Endothelial cell of umbilical vein (primary cell): ENCODE data around the gene GFPT2. TPM values are rescaled to one million over a fixed set of nuclear protein-coding genes. Genes with fewer than 3 reads are reported as not detected.

Experiments used
- BruUV-seq: library from RNA; stranded (reverse); fragments of 400-500 nt; replicated peaks from 2 replicates; lab custom pipeline; 2021; lab: Mats Ljungman, UMichigan
- CTCF ChIA-PET: fragments of 300-600, 350-600 bp; sonication (Branson Sonifier 250); formaldehyde crosslinking; loops from one replicate; lab custom pipeline; 2021; ENCODE audit warnings: antibody characterized with exemption, inconsistent platforms; lab: Charles Lee
- POLR2A ChIA-PET: fragments of 300-600, 350-600 bp; sonication (Branson Sonifier 250); formaldehyde crosslinking; loops from one replicate; lab custom pipeline; 2021; ENCODE audit warnings: antibody characterized with exemption, inconsistent platforms; lab: Charles Lee
- DNase-seq: peaks from one replicate; pipeline ENCODE4 v3.0.0-alpha.2; 2011; ENCODE audit warnings: low read depth, low spot score
- FAIRE-seq: peaks from 2 replicates; lab custom pipeline; 2011; peaks lifted over from hg19 to GRCh38; lab: Jason Lieb, UNC
- H2AFZ ChIP-seq: 2 replicates; pipeline ENCODE4 v1.6.0; 2012; ENCODE audit warnings: low read depth, low read length, control low read depth, inconsistent platforms
- H3K27ac ChIP-seq: 2 replicates; pipeline ENCODE4 v1.5.1; 2011; ENCODE audit warnings: low read depth, mild to moderate bottlenecking, control low read depth, low read length, moderate library complexity; ENCODE audit not compliant: insufficient read depth
- H3K27me3 ChIP-seq, 2 experiments: 2 replicates each; pipeline versions ENCODE4 v1.6.0 to v1.6.1; 2011; ENCODE audit warnings: low read length in 2 of 2, mixed read lengths in 1 of 2; ENCODE audit not compliant: control insufficient read depth in 2 of 2, insufficient read depth in 2 of 2
- H3K36me3 ChIP-seq, 2 experiments: 2 replicates in 1 of 2; 3 replicates in 1 of 2; pipeline ENCODE4 v1.5.1; 2011; ENCODE audit warnings: low read length in 2 of 2, mild to moderate bottlenecking in 1 of 2, moderate library complexity in 1 of 2; ENCODE audit not compliant: control insufficient read depth in 2 of 2, insufficient read depth in 2 of 2; ENCODE audit errors: extremely low read depth in 1 of 2
- H3K4me1 ChIP-seq: 3 replicates; pipeline ENCODE4 v1.5.1; 2011; ENCODE audit warnings: mild to moderate bottlenecking, low read length; ENCODE audit not compliant: control insufficient read depth, insufficient read depth; ENCODE audit errors: extremely low read depth
- H3K4me2 ChIP-seq: 2 replicates; pipeline ENCODE4 v1.6.1; 2011; ENCODE audit warnings: low read length, control low read depth, mixed read lengths; ENCODE audit not compliant: insufficient read depth
- H3K4me3 ChIP-seq, 3 experiments: fragments of 200-600 bp in 1 of 3; sonication (generic), shearing (Covaris generic) in 1 of 3; replicated peaks in 1 of 3; 2 replicates each; pipeline ENCODE4 v1.5.1; 2011 to 2016; ENCODE audit warnings: control low read depth in 3 of 3, low read length in 3 of 3, mild to moderate bottlenecking in 2 of 3, inconsistent platforms in 1 of 3, low read depth in 1 of 3, moderate library complexity in 1 of 3; ENCODE audit not compliant: insufficient read depth in 1 of 3
- H3K79me2 ChIP-seq: 2 replicates; pipeline ENCODE4 v1.6.0; 2012; ENCODE audit warnings: low read length, inconsistent platforms; ENCODE audit not compliant: control insufficient read depth, insufficient read depth
- H3K9ac ChIP-seq: replicated peaks from 2 replicates; pipeline ENCODE3; 2011; ENCODE audit warnings: low read length, control low read depth; ENCODE audit not compliant: insufficient read depth; ENCODE audit errors: extremely low read depth
- H3K9me1 ChIP-seq: replicated peaks from 3 replicates; pipeline ENCODE4 v1.6.0; 2011; ENCODE audit warnings: mild to moderate bottlenecking, low read length; ENCODE audit not compliant: control insufficient read depth, insufficient read depth; ENCODE audit errors: extremely low read depth
- H3K9me3 ChIP-seq: replicated peaks from 2 replicates; pipeline ENCODE4 v1.5.1; 2012; ENCODE audit warnings: low read length, inconsistent platforms; ENCODE audit not compliant: control insufficient read depth, insufficient read depth
- H4K20me1 ChIP-seq: replicated peaks from 2 replicates; pipeline ENCODE3; 2011; ENCODE audit warnings: mild to moderate bottlenecking, low read length; ENCODE audit not compliant: control insufficient read depth, insufficient read depth; ENCODE audit errors: extremely low read depth
- EZH2 ChIP-seq: IDR thresholded peaks from 2 replicates; pipeline ENCODE4 v1.6.1; 2012; ENCODE audit warnings: borderline replicate concordance, low read depth, mild to moderate bottlenecking, moderate library complexity, low read length, inconsistent platforms; ENCODE audit not compliant: severe bottlenecking
- FOS ChIP-seq: IDR thresholded peaks from 2 replicates; pipeline ENCODE4 v1.6.1; 2011; ENCODE audit warnings: mild to moderate bottlenecking, low read length, moderate library complexity, borderline replicate concordance; ENCODE audit not compliant: insufficient read depth
- GATA2 ChIP-seq: IDR thresholded peaks from 2 replicates; pipeline ENCODE4 v1.7.0; 2011; ENCODE audit warnings: low read depth, mild to moderate bottlenecking, moderate library complexity, mixed read lengths, low read length; ENCODE audit not compliant: insufficient read length, insufficient read depth
- JUN ChIP-seq: IDR thresholded peaks from 2 replicates; pipeline ENCODE4 v1.6.1; 2011; ENCODE audit warnings: borderline replicate concordance, low read depth; ENCODE audit not compliant: insufficient read length, insufficient read depth
- MYC ChIP-seq: IDR thresholded peaks from one replicate; pipeline ENCODE4 v1.6.1; 2011; ENCODE audit warnings: mild to moderate bottlenecking, low read depth, low read length
- POLR2A ChIP-seq: IDR thresholded peaks from 2 replicates; pipeline ENCODE4 v1.6.1; 2012; ENCODE audit warnings: low read depth, mild to moderate bottlenecking, control low read depth, low read length
- dilution Hi-C: fragments of 300-500 bp; cut with MboI; formaldehyde crosslinking; loops from one replicate; pipeline ENCODE4 v1.15.0; 2019; ENCODE audit warnings: low sequenced_read_pairs; ENCODE audit not compliant: extremely low pct_ligation_motif_present
- intact Hi-C: fragments of 100-400 bp; cut with micrococcal nuclease; formaldehyde crosslinking; loops from one replicate; pipeline ENCODE4 v1.10.0; 2022
- polyA plus RNA-seq, 4 experiments: library from polyadenylated mRNA; depleted of rRNA in 3 of 4; stranded (reverse) in 3 of 4; unstranded in 1 of 4; fragments of >200 nt; gene quantifications; 2 replicates each; pipeline versions ENCODE4 v1.2.1 to v1.2.3, GENCODE V29; 2011 to 2012; ENCODE audit warnings: missing spikeins in 1 of 4
- total RNA-seq: library from RNA; stranded (reverse); gene quantifications from 2 replicates; pipeline ENCODE4 v1.2.3, GENCODE V29; 2021
- TF ChIP-seq, protein P1 (sequence below), 2 donors: IDR thresholded peaks; 1 replicate in 1 of 2; 2 replicates in 1 of 2; pipeline ENCODE4 v1.5.1; 2011; ENCODE audit warnings: low read length in 2 of 2, mild to moderate bottlenecking in 2 of 2, moderate library complexity in 2 of 2, control low read depth in 1 of 2, inconsistent platforms in 1 of 2, low read depth in 1 of 2; ENCODE audit not compliant: insufficient read depth in 1 of 2; ENCODE audit errors: extremely low read depth in 1 of 2
- TF ChIP-seq, protein P2 (sequence below): IDR thresholded peaks from 2 replicates; pipeline ENCODE4 v1.6.1; 2011; ENCODE audit not compliant: insufficient read depth, insufficient read length

Gene GFPT2
- total and polyA plus RNA-seq, 2 donors (not counting 3 experiments of a cell fraction or from before 2014, with no cell fraction given): 4.3 to 4.5 TPM

DNA sequence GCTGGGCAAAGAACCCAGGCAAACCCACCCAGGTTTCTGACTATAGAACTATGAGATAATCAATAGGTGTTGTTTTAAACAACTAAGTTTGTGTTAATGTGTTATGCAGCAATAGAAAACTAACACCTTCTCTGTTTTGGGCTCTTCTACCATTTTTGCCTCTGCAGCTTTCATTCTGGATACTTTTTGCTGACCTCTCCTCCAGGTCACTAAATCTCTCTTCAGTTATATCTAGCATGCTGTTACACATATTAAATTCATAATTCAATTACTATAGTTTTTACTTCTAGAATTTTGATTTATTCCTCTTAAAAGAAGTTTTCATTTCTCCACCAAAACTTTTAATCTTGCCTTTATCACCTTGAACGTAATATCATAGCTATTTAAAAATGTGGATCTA is 78.4 kb downstream of the GFPT2 start:
- TF ChIP-seq GATA2 (no peak), MYC (no peak), EZH2 (no peak), FOS (no peak), JUN (no peak), POLR2A (no peak)
- TF ChIP-seq, protein P1, sequence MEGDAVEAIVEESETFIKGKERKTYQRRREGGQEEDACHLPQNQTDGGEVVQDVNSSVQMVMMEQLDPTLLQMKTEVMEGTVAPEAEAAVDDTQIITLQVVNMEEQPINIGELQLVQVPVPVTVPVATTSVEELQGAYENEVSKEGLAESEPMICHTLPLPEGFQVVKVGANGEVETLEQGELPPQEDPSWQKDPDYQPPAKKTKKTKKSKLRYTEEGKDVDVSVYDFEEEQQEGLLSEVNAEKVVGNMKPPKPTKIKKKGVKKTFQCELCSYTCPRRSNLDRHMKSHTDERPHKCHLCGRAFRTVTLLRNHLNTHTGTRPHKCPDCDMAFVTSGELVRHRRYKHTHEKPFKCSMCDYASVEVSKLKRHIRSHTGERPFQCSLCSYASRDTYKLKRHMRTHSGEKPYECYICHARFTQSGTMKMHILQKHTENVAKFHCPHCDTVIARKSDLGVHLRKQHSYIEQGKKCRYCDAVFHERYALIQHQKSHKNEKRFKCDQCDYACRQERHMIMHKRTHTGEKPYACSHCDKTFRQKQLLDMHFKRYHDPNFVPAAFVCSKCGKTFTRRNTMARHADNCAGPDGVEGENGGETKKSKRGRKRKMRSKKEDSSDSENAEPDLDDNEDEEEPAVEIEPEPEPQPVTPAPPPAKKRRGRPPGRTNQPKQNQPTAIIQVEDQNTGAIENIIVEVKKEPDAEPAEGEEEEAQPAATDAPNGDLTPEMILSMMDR (IDR thresholded peaks at IDR 0.05; ENCODE audit: extremely low read depth in 1 of 2, insufficient read depth in 1 of 2, low read depth in 1 of 2, low read length in 2 of 2): no peak
- TF ChIP-seq, protein P2, sequence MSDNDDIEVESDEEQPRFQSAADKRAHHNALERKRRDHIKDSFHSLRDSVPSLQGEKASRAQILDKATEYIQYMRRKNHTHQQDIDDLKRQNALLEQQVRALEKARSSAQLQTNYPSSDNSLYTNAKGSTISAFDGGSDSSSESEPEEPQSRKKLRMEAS: no peak
- no peaks in the 10 kb centered on the region for H3K27me3 ChIP-seq
- dilution Hi-C loops (no loop called here), intact Hi-C loops (no loop called here)
- H3K9ac ChIP-seq: no peak overlapping the region
- H3K27ac ChIP-seq: no peak overlapping the region
- BruUV-seq: no TSS peak
- CTCF ChIA-PET: interaction anchor here (0.9 kb wide), 1 partner anchor 65 kb away, joined by 3 read pairs; the partner anchor contains the start of gene RASGEF1C
- H3K36me3 ChIP-seq: no peaks in the 10 kb centered on the region
- DNase-seq (no peak), FAIRE-seq (no peak)
- POLR2A ChIA-PET: no interaction called here
- H4K20me1 ChIP-seq: no peaks in the 10 kb centered on the region
- H3K4me3 ChIP-seq: no peak overlapping the region
- H2AFZ ChIP-seq: no peak overlapping the region
- no peaks in the 10 kb centered on the region for H3K9me1 ChIP-seq
- no peaks in the 10 kb centered on the region for H3K4me1 ChIP-seq
- no peak overlapping the region for H3K4me2 ChIP-seq
- no peaks in the 10 kb centered on the region for H3K79me2 ChIP-seq
- no peaks in the 10 kb centered on the region for H3K9me3 ChIP-seq
